Measurements from ENCODE around the gene TNNC1.
A peak's percentile ranks its signal among the peaks of the same experiment; 100 is the strongest.

Gene TNNC1

GRCh38 chr3:52453496-52454249 is at the start of gene TNNC1:
TNNC1 (minus strand) TSS chr3:52454041; CDS start chr3:52454015, 26 bp downstream.
- no peak for DNase-seq

GRCh38 chr3:52502808-52503350 is 49.0 kb upstream of the TNNC1 start:
- no peak for DNase-seq

- DNase-seq = no peak
These were observed 48.2 kb upstream of the TNNC1 start for GRCh38 chr3:52502001-52502400.

- DNase-seq = no peak
These were observed 47.2 kb upstream of the TNNC1 start for GRCh38 chr3:52501046-52501445.

GRCh38 chr3:52498137-52499054 is 44.6 kb upstream of the TNNC1 start:
- no peak for DNase-seq

- no peak for DNase-seq
These were observed 42.1 kb upstream of the TNNC1 start for GRCh38 chr3:52495777-52496602.

- DNase-seq = no peak
These were observed 41.1 kb upstream of the TNNC1 start, which contains the start of gene STAB1 for GRCh38 chr3:52494886-52495495. STAB1 (plus strand) TSS chr3:52495338; CDS start chr3:52495414, 76 bp downstream.

- DNase-seq = peak; percentile 74
These were observed 40.6 kb upstream of the TNNC1 start for GRCh38 chr3:52494445-52494844.

GRCh38 chr3:52493232-52494017 is 39.6 kb upstream of the TNNC1 start:
- no peak for DNase-seq

GRCh38 chr3:52492059-52492458 is 38.2 kb upstream of the TNNC1 start:
- DNase-seq = no peak

- DNase-seq = no peak
These were observed 37.2 kb upstream of the TNNC1 start for GRCh38 chr3:52490939-52491526.

GRCh38 chr3:52490035-52490938 is 36.4 kb upstream of the TNNC1 start:
- no peak for DNase-seq

GRCh38 chr3:52489453-52489852 is 35.6 kb upstream of the TNNC1 start:
- DNase-seq = no peak

- no peak for DNase-seq
These were observed 34.9 kb upstream of the TNNC1 start for GRCh38 chr3:52488746-52489145.

GRCh38 chr3:52487788-52488691 is 34.2 kb upstream of the TNNC1 start:
- no peak for DNase-seq

GRCh38 chr3:52487050-52487787 is 33.4 kb upstream of the TNNC1 start:
- no peak for DNase-seq

- DNase-seq = no peak
These were observed 31.0 kb upstream of the TNNC1 start for GRCh38 chr3:52484680-52485461.

Measured in NCI-H510A (cell line).